HEK293 (cell line): ENCODE data around the gene GADD45G.

ENCODE experiments used
- CTCF ChIA-PET: fragments of 350-600 bp; formaldehyde crosslinking; extraction: SDS; loops from one replicate; lab custom pipeline; 2021; ENCODE audit warnings: antibody characterized with exemption; lab: Yijun Ruan, JAX
- POLR2A ChIA-PET: fragments of 300-600 bp; formaldehyde crosslinking; extraction: SDS; loops from one replicate; lab custom pipeline; 2020; ENCODE audit warnings: antibody characterized with exemption, inconsistent platforms; lab: Yijun Ruan, JAX
- H3K27ac ChIP-seq: fragments of 200-500 bp; sonication (Bioruptor generic); 2 replicates; pipeline ENCODE4 v1.5.1; 2014; ENCODE audit warnings: low read depth, low read length, control low read depth, inconsistent platforms; ENCODE audit errors: extremely low read depth
- H3K36me3 ChIP-seq, 2 experiments: fragments of 200-500 bp in 1 of 2; sonication (Bioruptor generic) in 1 of 2; 1 replicate in 1 of 2; 2 replicates in 1 of 2; pipeline ENCODE4 v1.5.1; 2014 to 2017; ENCODE audit warnings: inconsistent platforms in 2 of 2, low read length in 2 of 2; ENCODE audit not compliant: control insufficient read depth in 2 of 2, insufficient read depth in 1 of 2
- H3K4me1 ChIP-seq: fragments of 200-500 bp; sonication (Bioruptor generic); 2 replicates; pipeline ENCODE4 v1.5.1; 2014; ENCODE audit warnings: mild to moderate bottlenecking, low read length, inconsistent platforms; ENCODE audit not compliant: control insufficient read depth, insufficient read depth
- H3K4me3 ChIP-seq: 2 replicates; pipeline ENCODE4 v1.5.1; 2011; ENCODE audit warnings: low read depth, mild to moderate bottlenecking, control low read depth, low read length, moderate library complexity
- H3K9me3 ChIP-seq: fragments of 200-500 bp; sonication (Bioruptor generic); 2 replicates; pipeline ENCODE4 v1.5.1; 2014; ENCODE audit warnings: low read depth, low read length, inconsistent platforms; ENCODE audit not compliant: control insufficient read depth, insufficient read depth
- BCL11B ChIP-seq: fragments of 450-650 bp; formaldehyde crosslinking; IDR thresholded peaks from 2 replicates; pipeline ENCODE4 v1.5.1; 2016; ENCODE audit warnings: low read depth, missing biosample characterization, missing genetic modification characterization
- EGR2 ChIP-seq: fragments of 450-650 bp; formaldehyde crosslinking; IDR thresholded peaks from 2 replicates; pipeline ENCODE4 v1.5.1; 2016; ENCODE audit warnings: low read depth, missing biosample characterization, missing genetic modification characterization
- KLF17 ChIP-seq: fragments of 450-650 bp; formaldehyde crosslinking; IDR thresholded peaks from 2 replicates; pipeline ENCODE4 v1.5.1; 2016; ENCODE audit warnings: missing biosample characterization, missing genetic modification characterization
- KLF7 ChIP-seq: fragments of 450-650 bp; formaldehyde crosslinking; IDR thresholded peaks from 2 replicates; pipeline ENCODE4 v1.5.1; 2016; ENCODE audit warnings: missing biosample characterization, missing genetic modification characterization, borderline replicate concordance
- PRDM2 ChIP-seq: fragments of 450-650 bp; formaldehyde crosslinking; IDR thresholded peaks from 2 replicates; pipeline ENCODE4 v1.5.1; 2016; ENCODE audit warnings: missing biosample characterization, missing genetic modification characterization, borderline replicate concordance
- ZNF10 ChIP-seq: fragments of 450-650 bp; formaldehyde crosslinking; IDR thresholded peaks from 2 replicates; pipeline ENCODE4 v1.5.1; 2017; ENCODE audit warnings: missing biosample characterization, missing genetic modification characterization
- ZNF19 ChIP-seq: fragments of 450-650 bp; formaldehyde crosslinking; IDR thresholded peaks from 2 replicates; pipeline ENCODE4; 2016; ENCODE audit warnings: missing biosample characterization, missing genetic modification characterization, low read depth
- ZNF211 ChIP-seq: fragments of 450-650 bp; formaldehyde crosslinking; IDR thresholded peaks from 2 replicates; pipeline ENCODE4 v1.5.1; 2016; ENCODE audit warnings: low read depth, missing biosample characterization, missing genetic modification characterization
- ZNF223 ChIP-seq: fragments of 450-650 bp; formaldehyde crosslinking; IDR thresholded peaks from 2 replicates; pipeline ENCODE4 v1.5.1; 2016; ENCODE audit warnings: missing biosample characterization, missing genetic modification characterization
- ZNF324 ChIP-seq: fragments of 450-650 bp; formaldehyde crosslinking; IDR thresholded peaks from 2 replicates; pipeline ENCODE4 v1.5.1; 2016; ENCODE audit warnings: missing biosample characterization, missing genetic modification characterization
- ZNF335 ChIP-seq: fragments of 450-650 bp; formaldehyde crosslinking; conservative IDR thresholded peaks from 2 replicates; pipeline ENCODE4 v1.5.1; 2016; ENCODE audit warnings: missing biosample characterization, missing genetic modification characterization
- ZNF350 ChIP-seq: fragments of 450-650 bp; formaldehyde crosslinking; IDR thresholded peaks from 2 replicates; pipeline ENCODE4 v1.5.0; 2017; ENCODE audit warnings: missing biosample characterization, mild to moderate bottlenecking, missing genetic modification characterization
- ZNF366 ChIP-seq: fragments of 450-650 bp; formaldehyde crosslinking; conservative IDR thresholded peaks from 2 replicates; pipeline ENCODE4 v1.5.1; 2016; ENCODE audit warnings: missing biosample characterization, missing genetic modification characterization
- ZNF423 ChIP-seq: fragments of 450-650 bp; formaldehyde crosslinking; IDR thresholded peaks from 2 replicates; pipeline ENCODE4 v1.5.1; 2016; ENCODE audit warnings: missing biosample characterization, missing genetic modification characterization
- ZNF549 ChIP-seq: fragments of 450-650 bp; IDR thresholded peaks from 2 replicates; pipeline ENCODE4 v1.5.1; 2018; ENCODE audit warnings: missing biosample characterization, missing genetic modification characterization, mild to moderate bottlenecking, inconsistent platforms, moderate library complexity
- ZNF610 ChIP-seq: fragments of 450-650 bp; formaldehyde crosslinking; IDR thresholded peaks from 2 replicates; pipeline ENCODE4 v1.5.1; 2016; ENCODE audit warnings: missing biosample characterization, missing genetic modification characterization, borderline replicate concordance
- ZNF654 ChIP-seq: fragments of 450-650 bp; formaldehyde crosslinking; IDR thresholded peaks from 2 replicates; pipeline ENCODE4 v1.5.1; 2016; ENCODE audit warnings: low read depth, missing biosample characterization, missing genetic modification characterization
- ZSCAN23 ChIP-seq: fragments of 450-650 bp; formaldehyde crosslinking; IDR thresholded peaks from 2 replicates; pipeline ENCODE4 v1.5.1; 2016; ENCODE audit warnings: missing biosample characterization, missing genetic modification characterization
- TF ChIP-seq, protein P1 (sequence below): fragments of 450-650 bp; formaldehyde crosslinking; IDR thresholded peaks from 2 replicates; pipeline ENCODE4 v1.5.1; 2016; ENCODE audit warnings: missing biosample characterization, missing genetic modification characterization, low read depth

GADD45G gene

DNA sequence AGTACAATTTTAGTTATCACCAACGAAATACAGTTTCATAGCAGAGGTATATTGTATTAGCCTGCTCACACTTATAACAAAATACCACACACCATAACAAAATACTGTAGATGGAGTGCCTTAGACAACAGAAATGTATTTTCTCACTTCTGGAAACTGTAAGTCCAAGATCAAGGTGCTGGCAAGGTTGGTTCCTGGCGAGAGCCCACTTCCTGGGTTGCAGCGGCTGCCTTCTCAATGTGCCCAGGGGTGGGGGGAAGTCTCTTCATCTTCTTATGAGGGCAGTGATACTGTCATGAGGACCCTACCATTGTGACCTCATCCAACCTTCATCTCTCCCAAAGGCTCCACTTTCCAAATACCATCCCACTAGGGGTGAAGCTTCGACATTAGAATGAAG, 30.5 kb upstream of the GADD45G start:
- H3K27ac ChIP-seq = no peak overlapping the region
- ChIA-PET CTCF (interaction anchor here (0.5 to 5.1 kb wide), 4 partner anchors 19 to 528 kb away, joined by 3 to 71 read pairs (median 11); no protein-coding TSS in a partner anchor), POLR2A (no interaction called here)
- H3K4me1 ChIP-seq = no peaks in the 10 kb centered on the region
- no peak for TF ChIP-seq PRDM2
- no peak for TF ChIP-seq KLF17
- no peak for TF ChIP-seq ZNF19 (tag by site-specific recombination)
- TF ChIP-seq ZNF610 (tag by site-specific recombination) = no peak
- TF ChIP-seq ZNF366 (tag by site-specific recombination) = no peak
- TF ChIP-seq ZNF350 (tag by site-specific recombination) = no peak
- TF ChIP-seq ZNF549 = no peak
- no peak for TF ChIP-seq ZSCAN23 (tag by site-specific recombination)
- no peak for TF ChIP-seq ZNF211 (tag by site-specific recombination)
- TF ChIP-seq BCL11B (tag by site-specific recombination) = no peak
- TF ChIP-seq, protein P1, sequence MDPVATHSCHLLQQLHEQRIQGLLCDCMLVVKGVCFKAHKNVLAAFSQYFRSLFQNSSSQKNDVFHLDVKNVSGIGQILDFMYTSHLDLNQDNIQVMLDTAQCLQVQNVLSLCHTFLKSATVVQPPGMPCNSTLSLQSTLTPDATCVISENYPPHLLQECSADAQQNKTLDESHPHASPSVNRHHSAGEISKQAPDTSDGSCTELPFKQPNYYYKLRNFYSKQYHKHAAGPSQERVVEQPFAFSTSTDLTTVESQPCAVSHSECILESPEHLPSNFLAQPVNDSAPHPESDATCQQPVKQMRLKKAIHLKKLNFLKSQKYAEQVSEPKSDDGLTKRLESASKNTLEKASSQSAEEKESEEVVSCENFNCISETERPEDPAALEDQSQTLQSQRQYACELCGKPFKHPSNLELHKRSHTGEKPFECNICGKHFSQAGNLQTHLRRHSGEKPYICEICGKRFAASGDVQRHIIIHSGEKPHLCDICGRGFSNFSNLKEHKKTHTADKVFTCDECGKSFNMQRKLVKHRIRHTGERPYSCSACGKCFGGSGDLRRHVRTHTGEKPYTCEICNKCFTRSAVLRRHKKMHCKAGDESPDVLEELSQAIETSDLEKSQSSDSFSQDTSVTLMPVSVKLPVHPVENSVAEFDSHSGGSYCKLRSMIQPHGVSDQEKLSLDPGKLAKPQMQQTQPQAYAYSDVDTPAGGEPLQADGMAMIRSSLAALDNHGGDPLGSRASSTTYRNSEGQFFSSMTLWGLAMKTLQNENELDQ (tag by site-specific recombination) = no peak
- no peak for TF ChIP-seq ZNF423 (tag by site-specific recombination)
- no peak for TF ChIP-seq KLF7
- no peak for TF ChIP-seq ZNF335 (tag by site-specific recombination)
- no peak for TF ChIP-seq ZNF223 (tag by site-specific recombination)
- H3K4me3 ChIP-seq = no peak overlapping the region
- H3K9me3 ChIP-seq = no peaks in the 10 kb centered on the region
- no peaks in the 10 kb centered on the region for H3K36me3 ChIP-seq

DNA sequence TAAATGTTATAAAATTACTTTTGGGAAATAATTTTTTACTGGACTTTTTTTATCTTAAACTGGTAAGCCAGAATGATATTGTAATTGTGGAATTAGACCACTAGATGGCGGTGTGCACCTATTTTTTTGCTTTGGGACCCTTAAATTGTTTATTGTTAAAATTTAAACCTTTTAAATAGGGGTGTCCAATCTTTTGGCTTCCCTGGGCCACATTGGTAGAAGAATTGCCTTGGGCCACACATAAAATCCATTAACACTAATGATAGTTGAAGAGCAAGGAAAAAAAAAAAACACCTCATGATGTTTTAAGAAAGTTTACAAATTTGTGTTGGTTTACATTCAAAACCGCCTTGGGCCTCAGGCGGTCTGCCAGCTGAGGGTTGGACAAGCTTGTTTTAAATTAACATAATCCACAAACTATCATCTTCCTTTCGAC, 28.4 kb upstream of the GADD45G start:
- POLR2A ChIA-PET = interaction anchor here (0.8 kb wide), 1 partner anchor 26 kb away, joined by 3 read pairs; no protein-coding TSS in a partner anchor
- TF ChIP-seq ZNF324 (no peak), ZNF10 (no peak), ZNF654 (peak; percentile 61), EGR2 (tag by site-specific recombination) (no peak)
- no peaks in the 10 kb centered on the region for H3K9me3 ChIP-seq
- H3K27ac ChIP-seq = no peak overlapping the region
- H3K4me1 ChIP-seq = no peaks in the 10 kb centered on the region
- no peak overlapping the region for H3K4me3 ChIP-seq
- no peaks in the 10 kb centered on the region for H3K36me3 ChIP-seq
- CTCF ChIA-PET = interaction anchor here (0.6 to 5.1 kb wide), 29 partner anchors 10 to 566 kb away, joined by 3 to 71 read pairs (median 4); no protein-coding TSS in a partner anchor
